WI38 (cell line): ENCODE results near the gene ANKRD31.
"Not testable (repeated sequence)": the region's sequence is repeated elsewhere in the genome, so short reads cannot be mapped to it uniquely, and the experiment has no call there.

Experiments
- H3K4me3 ChIP-seq: 2 replicates; pipeline ENCODE4 v1.5.1; 2011; ENCODE audit warnings: low read depth, mild to moderate bottlenecking, control low read depth, low read length
- CTCF ChIP-seq: IDR thresholded peaks from 2 replicates; pipeline ENCODE4 v1.5.1; 2012; ENCODE audit warnings: low read depth, mild to moderate bottlenecking, control low read depth, low read length

The ANKRD31 gene

GRCh38 chr5:75275756-75276155, 39.1 kb upstream of the ANKRD31 start:
- no peak for TF ChIP-seq CTCF
- H3K4me3 ChIP-seq: no peak overlapping the region

GRCh38 chr5:75275147-75275546, 38.5 kb upstream of the ANKRD31 start:
- no peak overlapping the region for H3K4me3 ChIP-seq
- no peak for TF ChIP-seq CTCF

- H3K4me3 ChIP-seq: no peak overlapping the region
- TF ChIP-seq CTCF: no peak
Measured at GRCh38 chr5:75274486-75274885, 37.8 kb upstream of the ANKRD31 start.

- not testable (repeated sequence) for H3K4me3 ChIP-seq
Measured at GRCh38 chr5:75270605-75271004, 33.9 kb upstream of the ANKRD31 start.

- peak; percentile 26; the same call in 1 of the 2 replicates for TF ChIP-seq CTCF
- H3K4me3 ChIP-seq: no peak overlapping the region
Measured at GRCh38 chr5:75265731-75266130, 29.1 kb upstream of the ANKRD31 start.

GRCh38 chr5:75262271-75262670, 25.6 kb upstream of the ANKRD31 start:
- no peak for TF ChIP-seq CTCF
- no peak overlapping the region for H3K4me3 ChIP-seq

- TF ChIP-seq CTCF: no peak
Measured at GRCh38 chr5:75260708-75261107, 24.0 kb upstream of the ANKRD31 start.

GRCh38 chr5:75250452-75250851, 13.8 kb upstream of the ANKRD31 start:
- H3K4me3 ChIP-seq: not testable (repeated sequence)

More at GRCh38 chr5:75260708-75261107, 24.0 kb upstream of the ANKRD31 start:
- no peak overlapping the region for H3K4me3 ChIP-seq
